Type B pancreatic cell (in vitro differentiated cells): ENCODE data around the gene LGALS1. TPM values are rescaled to one million over a fixed set of nuclear protein-coding genes. Genes with fewer than 3 reads are reported as not detected.

Experiments used
- DNase-seq: peaks from one replicate; pipeline ENCODE4 v3.0.0; 2021; ENCODE audit warnings: mixed read lengths; ENCODE audit not compliant: unreplicated experiment; ENCODE audit errors: extremely low spot score
- H3K27ac Mint-ChIP-seq: 2 replicates; pipeline ENCODE4 v1.8.0; 2021; ENCODE audit warnings: mild to moderate bottlenecking, mixed read lengths
- H3K27me3 Mint-ChIP-seq: 2 replicates; pipeline ENCODE4 v1.8.0; 2021; ENCODE audit warnings: mixed read lengths
- H3K36me3 Mint-ChIP-seq: 2 replicates; pipeline ENCODE4 v1.8.0; 2021; ENCODE audit warnings: mixed read lengths
- H3K4me1 Mint-ChIP-seq: one replicate; pipeline ENCODE4 v1.8.0; 2021; ENCODE audit warnings: mixed read lengths; ENCODE audit not compliant: unreplicated experiment
- H3K4me3 Mint-ChIP-seq: 2 replicates; pipeline ENCODE4 v1.8.0; 2021; ENCODE audit warnings: mild to moderate bottlenecking, mixed read lengths
- H3K9me3 Mint-ChIP-seq: 2 replicates; pipeline ENCODE4 v1.8.0; 2021; ENCODE audit warnings: mixed read lengths
- total RNA-seq: library from RNA; stranded (reverse); gene quantifications from 2 replicates; pipeline ENCODE4 v1.2.1, GENCODE V29; 2021; ENCODE audit warnings: low replicate concordance
- TF ChIP-seq, protein P1 (sequence below): fragments of 200-600 bp; sonication (generic); conservative IDR thresholded peaks from 2 replicates; pipeline ENCODE4 v1.5.0; 2021; ENCODE audit warnings: antibody characterized with exemption, mild to moderate bottlenecking

The LGALS1 gene
- total RNA-seq, 1 donor from 2014 or later, result 235 TPM

DNA sequence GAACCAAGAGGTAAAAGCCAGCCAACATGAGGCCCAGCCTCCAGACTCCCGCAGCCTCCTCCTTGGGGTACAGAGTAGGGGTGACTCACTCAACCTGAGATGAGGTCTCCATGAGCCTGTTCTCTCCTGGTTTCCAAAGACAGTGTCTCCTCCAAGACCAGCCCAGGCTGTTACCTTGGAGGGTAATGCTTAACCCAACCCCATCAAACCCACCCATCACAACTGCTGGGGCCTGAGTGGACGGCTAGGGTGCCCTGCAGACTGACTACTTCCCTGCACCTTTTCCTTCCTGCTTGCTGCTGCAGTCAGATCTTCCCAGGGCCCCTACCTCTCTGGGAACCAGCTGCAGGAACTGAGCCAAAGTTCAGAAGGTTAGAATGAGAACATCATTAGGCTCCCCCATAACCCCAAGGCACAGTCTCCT, 5.6 kb downstream of the LGALS1 start:
- DNase-seq, result no peak
- no peak overlapping the region for H3K4me3 Mint-ChIP-seq
- H3K27me3 Mint-ChIP-seq, result no peaks in the 10 kb centered on the region
- TF ChIP-seq, protein P1, sequence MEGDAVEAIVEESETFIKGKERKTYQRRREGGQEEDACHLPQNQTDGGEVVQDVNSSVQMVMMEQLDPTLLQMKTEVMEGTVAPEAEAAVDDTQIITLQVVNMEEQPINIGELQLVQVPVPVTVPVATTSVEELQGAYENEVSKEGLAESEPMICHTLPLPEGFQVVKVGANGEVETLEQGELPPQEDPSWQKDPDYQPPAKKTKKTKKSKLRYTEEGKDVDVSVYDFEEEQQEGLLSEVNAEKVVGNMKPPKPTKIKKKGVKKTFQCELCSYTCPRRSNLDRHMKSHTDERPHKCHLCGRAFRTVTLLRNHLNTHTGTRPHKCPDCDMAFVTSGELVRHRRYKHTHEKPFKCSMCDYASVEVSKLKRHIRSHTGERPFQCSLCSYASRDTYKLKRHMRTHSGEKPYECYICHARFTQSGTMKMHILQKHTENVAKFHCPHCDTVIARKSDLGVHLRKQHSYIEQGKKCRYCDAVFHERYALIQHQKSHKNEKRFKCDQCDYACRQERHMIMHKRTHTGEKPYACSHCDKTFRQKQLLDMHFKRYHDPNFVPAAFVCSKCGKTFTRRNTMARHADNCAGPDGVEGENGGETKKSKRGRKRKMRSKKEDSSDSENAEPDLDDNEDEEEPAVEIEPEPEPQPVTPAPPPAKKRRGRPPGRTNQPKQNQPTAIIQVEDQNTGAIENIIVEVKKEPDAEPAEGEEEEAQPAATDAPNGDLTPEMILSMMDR, result no peak
- no peaks in the 10 kb centered on the region for H3K36me3 Mint-ChIP-seq
- H3K9me3 Mint-ChIP-seq, result no peaks in the 10 kb centered on the region
- peaks cover 19% of the 10 kb centered on the region for H3K4me1 Mint-ChIP-seq
- peak overlapping the region; percentile 77 for H3K27ac Mint-ChIP-seq

DNA sequence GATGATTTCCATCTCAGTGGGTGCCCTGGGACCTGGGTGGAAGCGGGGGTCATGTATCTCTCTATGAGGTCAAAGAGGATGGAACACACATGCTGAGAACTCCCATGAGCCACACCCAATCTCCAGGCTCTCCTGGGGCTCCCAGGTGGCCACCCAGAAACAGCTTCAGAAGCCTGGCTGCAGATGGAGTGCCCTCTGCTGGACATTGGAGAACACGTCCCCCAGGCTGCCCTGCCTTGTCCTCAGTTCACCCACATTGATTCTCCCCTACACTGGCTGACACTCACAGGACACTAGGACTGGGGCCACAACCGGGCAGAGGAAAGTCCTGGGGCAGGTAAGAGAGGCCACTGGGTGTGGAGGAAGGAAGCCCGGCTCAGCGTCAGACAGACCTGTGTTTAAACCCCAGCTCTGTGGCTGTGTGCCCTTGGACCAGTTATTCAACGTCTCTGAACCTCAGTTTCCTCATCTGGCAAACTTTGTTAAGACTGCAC, 6.2 kb downstream of the LGALS1 start:
- Mint-ChIP-seq H3K4me1 (peaks cover 19% of the 10 kb centered on the region), H3K36me3 (no peaks in the 10 kb centered on the region), H3K9me3 (no peaks in the 10 kb centered on the region), H3K27ac (peak overlapping the region; percentile 77), H3K27me3 (no peaks in the 10 kb centered on the region), H3K4me3 (no peak overlapping the region)
- TF ChIP-seq, protein P1, result peak; percentile 88
- DNase-seq, result peak; percentile 77

DNA sequence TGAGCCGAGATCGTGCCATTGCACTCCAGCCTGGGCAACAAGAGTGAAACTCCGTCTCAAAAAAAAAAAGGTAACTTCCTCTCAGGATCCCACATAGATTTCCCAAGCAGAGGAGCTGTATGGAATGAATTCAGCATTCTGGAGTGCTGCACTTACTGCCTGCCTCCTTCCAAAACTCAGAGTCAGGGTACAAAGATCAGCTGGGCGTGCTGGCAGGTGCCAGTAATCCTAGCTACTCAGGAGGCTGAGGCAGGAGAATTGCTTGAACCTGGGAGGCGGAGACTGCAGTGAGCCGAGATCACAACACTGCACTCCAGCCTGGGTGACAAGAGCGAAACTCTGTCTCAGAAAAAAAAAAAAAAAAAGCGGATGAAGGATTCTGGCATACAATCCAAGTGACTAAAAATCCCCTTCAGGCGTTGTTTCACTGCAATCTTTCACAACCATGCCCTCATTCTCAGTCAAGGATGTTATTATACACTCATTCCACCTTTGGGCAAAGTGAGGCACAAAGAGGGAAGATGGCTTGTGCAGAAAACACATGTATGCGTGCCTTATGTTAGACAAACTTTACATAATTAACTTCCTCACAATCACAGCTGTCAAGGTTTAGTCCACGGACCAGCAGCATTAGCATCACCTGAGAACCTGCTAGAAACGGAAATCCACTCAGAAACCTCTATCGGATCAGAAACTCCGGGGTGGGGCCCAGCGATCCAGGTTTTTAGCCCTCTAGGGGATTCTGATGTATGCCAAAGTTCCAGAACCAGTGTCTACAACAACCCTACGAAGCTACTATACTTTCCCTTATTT, 9.6 kb downstream of the LGALS1 start:
- no peak for DNase-seq
- H3K27me3 Mint-ChIP-seq, result no peaks in the 10 kb centered on the region
- H3K9me3 Mint-ChIP-seq, result no peaks in the 10 kb centered on the region
- peak overlapping the region; percentile 99 for H3K4me3 Mint-ChIP-seq
- H3K36me3 Mint-ChIP-seq, result peaks cover 7% of the 10 kb centered on the region
- TF ChIP-seq, protein P1, result no peak
- H3K27ac Mint-ChIP-seq, result peak overlapping the region; percentile 93
- H3K4me1 Mint-ChIP-seq, result peaks cover 18% of the 10 kb centered on the region

DNA sequence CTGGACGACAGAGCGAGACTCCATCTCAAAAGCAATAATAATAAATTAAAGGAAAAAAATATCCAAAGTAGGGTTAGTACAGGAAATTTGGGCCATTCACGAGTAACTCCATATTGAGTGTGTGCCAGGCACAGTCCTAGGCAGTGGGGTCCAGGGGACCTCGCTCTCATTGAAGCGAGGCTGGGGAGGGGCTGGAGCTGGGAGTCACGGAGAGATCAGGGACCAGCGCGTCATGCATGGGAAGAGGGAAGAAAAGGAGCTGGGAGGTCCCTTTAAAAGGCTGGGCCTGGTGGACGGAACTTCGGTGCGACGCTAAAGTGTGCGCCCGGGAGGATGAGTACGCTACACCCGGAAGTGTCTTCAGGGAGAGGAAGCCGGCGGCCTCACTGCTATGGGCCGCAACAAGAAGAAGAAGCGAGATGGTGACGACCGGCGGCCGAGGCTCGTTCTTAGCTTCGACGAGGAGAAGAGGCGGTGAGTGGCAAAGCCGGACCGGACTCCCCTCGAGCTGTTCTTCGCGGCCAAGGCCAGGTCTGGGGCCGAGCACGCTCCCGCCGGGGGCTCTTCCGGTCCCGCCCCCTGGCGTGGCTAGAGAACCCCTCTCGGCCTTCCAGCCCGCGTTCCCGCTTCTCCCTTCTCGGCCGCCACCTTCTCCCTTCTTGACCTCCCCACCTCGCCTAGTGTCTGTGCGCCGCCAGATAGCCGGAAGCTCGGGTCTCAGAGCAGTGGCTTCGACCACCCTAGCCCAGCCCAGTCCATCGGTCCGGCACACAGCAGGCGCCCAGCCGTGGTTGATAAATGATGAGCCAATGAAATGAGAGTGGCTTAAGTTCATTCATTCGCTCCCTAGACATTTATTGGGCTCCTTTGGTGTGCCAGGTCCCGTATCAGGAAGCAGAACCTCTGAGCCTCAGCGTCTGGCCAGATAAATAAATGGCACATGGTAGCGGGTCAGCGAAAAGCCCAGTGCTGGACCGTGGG, 10.9 kb downstream of the LGALS1 start, which contains the start of gene NOL12:
Gene NOL12, plus strand, starts transcription at position 342 of the 981 bp plus-strand sequence. Its CDS starts 50 bp downstream, at position 392.
- no peaks in the 10 kb centered on the region for H3K27me3 Mint-ChIP-seq
- peak; percentile 82 for DNase-seq
- no peaks in the 10 kb centered on the region for H3K9me3 Mint-ChIP-seq
- H3K27ac Mint-ChIP-seq, result peak within 1 kb of the TSS; percentile 93
- H3K36me3 Mint-ChIP-seq, result peaks cover 7% of the 10 kb centered on the region
- H3K4me1 Mint-ChIP-seq, result peaks cover 15% of the 10 kb centered on the region
- TF ChIP-seq, protein P1, result peak; percentile 20
- H3K4me3 Mint-ChIP-seq, result peak within 1 kb of the TSS; percentile 99

DNA sequence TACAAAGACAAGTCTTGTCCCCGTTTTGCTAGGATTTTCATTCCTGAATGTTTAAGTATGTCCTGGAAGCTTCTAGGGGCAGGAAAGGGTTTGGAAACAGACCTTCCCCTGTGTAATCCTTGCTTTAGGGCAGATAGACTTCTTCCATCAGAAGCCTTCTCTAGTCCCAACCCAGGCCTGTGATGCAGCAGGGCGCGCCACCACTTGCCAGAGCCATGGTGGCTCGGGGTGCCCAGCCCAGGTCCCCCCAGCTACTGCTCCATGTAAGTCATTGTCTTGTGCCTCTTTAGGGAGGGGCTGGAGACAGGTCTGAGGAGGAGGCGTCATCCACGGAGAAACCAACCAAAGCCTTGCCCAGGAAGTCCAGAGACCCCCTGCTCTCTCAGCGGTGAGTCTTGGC, 15.0 kb downstream of the LGALS1 start:
- no peak for DNase-seq
- Mint-ChIP-seq H3K4me3 (peak overlapping the region; percentile 1), H3K9me3 (no peaks in the 10 kb centered on the region), H3K4me1 (peaks cover 9% of the 10 kb centered on the region), H3K36me3 (peaks cover 7% of the 10 kb centered on the region), H3K27ac (no peak overlapping the region), H3K27me3 (no peaks in the 10 kb centered on the region)
- TF ChIP-seq, protein P1, result no peak
